ENCODE results near the gene NAV2.

DNA sequence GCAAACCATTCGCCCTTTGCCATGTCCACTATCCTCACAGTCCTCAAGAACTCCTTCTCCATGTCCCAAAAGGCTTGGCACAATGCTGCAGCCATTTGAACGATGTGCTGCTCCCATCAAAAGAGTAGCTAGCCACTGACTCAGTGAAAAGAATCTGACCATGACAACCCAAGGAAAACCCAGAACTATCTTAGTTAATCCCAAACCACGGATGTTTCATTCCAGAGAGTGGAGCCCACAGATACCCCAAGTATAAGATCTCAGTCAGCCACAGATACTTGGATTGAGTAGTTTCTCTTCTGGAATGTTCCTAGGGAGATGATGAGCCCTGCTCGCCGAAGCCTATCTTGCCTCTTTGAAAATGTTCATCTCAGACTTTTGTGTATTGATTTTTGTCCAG is 176.9 kb downstream of the NAV2 start:
- TF ChIP-seq, protein P1, sequence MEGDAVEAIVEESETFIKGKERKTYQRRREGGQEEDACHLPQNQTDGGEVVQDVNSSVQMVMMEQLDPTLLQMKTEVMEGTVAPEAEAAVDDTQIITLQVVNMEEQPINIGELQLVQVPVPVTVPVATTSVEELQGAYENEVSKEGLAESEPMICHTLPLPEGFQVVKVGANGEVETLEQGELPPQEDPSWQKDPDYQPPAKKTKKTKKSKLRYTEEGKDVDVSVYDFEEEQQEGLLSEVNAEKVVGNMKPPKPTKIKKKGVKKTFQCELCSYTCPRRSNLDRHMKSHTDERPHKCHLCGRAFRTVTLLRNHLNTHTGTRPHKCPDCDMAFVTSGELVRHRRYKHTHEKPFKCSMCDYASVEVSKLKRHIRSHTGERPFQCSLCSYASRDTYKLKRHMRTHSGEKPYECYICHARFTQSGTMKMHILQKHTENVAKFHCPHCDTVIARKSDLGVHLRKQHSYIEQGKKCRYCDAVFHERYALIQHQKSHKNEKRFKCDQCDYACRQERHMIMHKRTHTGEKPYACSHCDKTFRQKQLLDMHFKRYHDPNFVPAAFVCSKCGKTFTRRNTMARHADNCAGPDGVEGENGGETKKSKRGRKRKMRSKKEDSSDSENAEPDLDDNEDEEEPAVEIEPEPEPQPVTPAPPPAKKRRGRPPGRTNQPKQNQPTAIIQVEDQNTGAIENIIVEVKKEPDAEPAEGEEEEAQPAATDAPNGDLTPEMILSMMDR (IDR thresholded peaks at IDR 0.05 in 2 of 3, conservative IDR thresholded peaks at IDR 0.05 in 1 of 3; ENCODE audit: borderline replicate concordance in 1 of 3, insufficient read depth in 1 of 3, low read depth in 2 of 3, low read length in 2 of 3) = no peak
- TF ChIP-seq POLR2A (IDR thresholded peaks at IDR 0.05; ENCODE audit: borderline replicate concordance, extremely low read depth, insufficient read depth, insufficient read length) (no peak), JUND (IDR thresholded peaks at IDR 0.05) (no peak), EGR1 (IDR thresholded peaks at IDR 0.05; ENCODE audit: low read depth) (no peak), EZH2 (IDR thresholded peaks at IDR 0.05) (no peak), ZFX (IDR thresholded peaks at IDR 0.05) (no peak)
- TF ChIP-seq, protein P2, sequence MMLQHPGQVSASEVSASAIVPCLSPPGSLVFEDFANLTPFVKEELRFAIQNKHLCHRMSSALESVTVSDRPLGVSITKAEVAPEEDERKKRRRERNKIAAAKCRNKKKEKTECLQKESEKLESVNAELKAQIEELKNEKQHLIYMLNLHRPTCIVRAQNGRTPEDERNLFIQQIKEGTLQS (IDR thresholded peaks at IDR 0.05) = no peak
- TF ChIP-seq, protein P3, sequence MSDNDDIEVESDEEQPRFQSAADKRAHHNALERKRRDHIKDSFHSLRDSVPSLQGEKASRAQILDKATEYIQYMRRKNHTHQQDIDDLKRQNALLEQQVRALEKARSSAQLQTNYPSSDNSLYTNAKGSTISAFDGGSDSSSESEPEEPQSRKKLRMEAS (IDR thresholded peaks at IDR 0.05) = no peak
- TF ChIP-seq, protein P4, sequence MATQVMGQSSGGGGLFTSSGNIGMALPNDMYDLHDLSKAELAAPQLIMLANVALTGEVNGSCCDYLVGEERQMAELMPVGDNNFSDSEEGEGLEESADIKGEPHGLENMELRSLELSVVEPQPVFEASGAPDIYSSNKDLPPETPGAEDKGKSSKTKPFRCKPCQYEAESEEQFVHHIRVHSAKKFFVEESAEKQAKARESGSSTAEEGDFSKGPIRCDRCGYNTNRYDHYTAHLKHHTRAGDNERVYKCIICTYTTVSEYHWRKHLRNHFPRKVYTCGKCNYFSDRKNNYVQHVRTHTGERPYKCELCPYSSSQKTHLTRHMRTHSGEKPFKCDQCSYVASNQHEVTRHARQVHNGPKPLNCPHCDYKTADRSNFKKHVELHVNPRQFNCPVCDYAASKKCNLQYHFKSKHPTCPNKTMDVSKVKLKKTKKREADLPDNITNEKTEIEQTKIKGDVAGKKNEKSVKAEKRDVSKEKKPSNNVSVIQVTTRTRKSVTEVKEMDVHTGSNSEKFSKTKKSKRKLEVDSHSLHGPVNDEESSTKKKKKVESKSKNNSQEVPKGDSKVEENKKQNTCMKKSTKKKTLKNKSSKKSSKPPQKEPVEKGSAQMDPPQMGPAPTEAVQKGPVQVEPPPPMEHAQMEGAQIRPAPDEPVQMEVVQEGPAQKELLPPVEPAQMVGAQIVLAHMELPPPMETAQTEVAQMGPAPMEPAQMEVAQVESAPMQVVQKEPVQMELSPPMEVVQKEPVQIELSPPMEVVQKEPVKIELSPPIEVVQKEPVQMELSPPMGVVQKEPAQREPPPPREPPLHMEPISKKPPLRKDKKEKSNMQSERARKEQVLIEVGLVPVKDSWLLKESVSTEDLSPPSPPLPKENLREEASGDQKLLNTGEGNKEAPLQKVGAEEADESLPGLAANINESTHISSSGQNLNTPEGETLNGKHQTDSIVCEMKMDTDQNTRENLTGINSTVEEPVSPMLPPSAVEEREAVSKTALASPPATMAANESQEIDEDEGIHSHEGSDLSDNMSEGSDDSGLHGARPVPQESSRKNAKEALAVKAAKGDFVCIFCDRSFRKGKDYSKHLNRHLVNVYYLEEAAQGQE (IDR thresholded peaks at IDR 0.05; ENCODE audit: low read depth) = no peak

Measured in HCT116 (cell line).